CD14-positive monocyte (primary cell): ENCODE data around the gene UBE2Q1. TPM values are rescaled to one million over a fixed set of nuclear protein-coding genes. Genes with fewer than 3 reads are reported as not detected.

Source experiments
- DNase-seq, 3 donors: peaks; one replicate each; pipeline ENCODE4 v3.0.0-alpha.2; 2011 to 2022
- H2AFZ ChIP-seq: 2 replicates; pipeline ENCODE4 v1.6.0; 2012; ENCODE audit warnings: mild to moderate bottlenecking, low read depth, low read length, inconsistent platforms; ENCODE audit not compliant: insufficient read depth, poor library complexity, severe bottlenecking
- H3K27ac ChIP-seq, 2 donors: 1 replicate in 1 of 2; 2 replicates in 1 of 2; pipeline ENCODE4 v1.5.1; 2012 to 2013; ENCODE audit warnings: low read length in 2 of 2, control low read depth in 1 of 2, inconsistent platforms in 1 of 2, low read depth in 1 of 2, mild to moderate bottlenecking in 1 of 2
- H3K27me3 ChIP-seq, 2 donors: one replicate each; pipeline versions ENCODE4 v1.6.0 to v1.6.1; 2011 to 2013; ENCODE audit warnings: low read length in 2 of 2; ENCODE audit not compliant: control insufficient read depth in 2 of 2, insufficient read depth in 2 of 2
- H3K36me3 ChIP-seq, 2 donors: replicated peaks in 1 of 2; 1 replicate in 1 of 2; 2 replicates in 1 of 2; pipeline versions ENCODE4 v1.5.1 to v1.6.1; 2012 to 2013; ENCODE audit warnings: low read length in 2 of 2, control low read depth in 1 of 2, inconsistent platforms in 1 of 2, mild to moderate bottlenecking in 1 of 2; ENCODE audit not compliant: insufficient read depth in 2 of 2, control insufficient read depth in 1 of 2
- H3K4me1 ChIP-seq, 2 donors: 1 replicate in 1 of 2; 2 replicates in 1 of 2; pipeline versions ENCODE4 v1.5.1 to v1.6.1; 2012 to 2013; ENCODE audit warnings: low read length in 2 of 2, control low read depth in 1 of 2, inconsistent platforms in 1 of 2, mild to moderate bottlenecking in 1 of 2, moderate library complexity in 1 of 2; ENCODE audit not compliant: insufficient read depth in 2 of 2, control insufficient read depth in 1 of 2
- H3K4me2 ChIP-seq: replicated peaks from 2 replicates; pipeline ENCODE3; 2012; ENCODE audit warnings: low read length, moderate library complexity, mild to moderate bottlenecking; ENCODE audit not compliant: poor library complexity, severe bottlenecking; ENCODE audit errors: extremely low read depth
- H3K4me3 ChIP-seq, 3 experiments: fragments of 200-600 bp in 1 of 3; sonication (generic) in 1 of 3; replicated peaks in 1 of 3; 1 replicate in 2 of 3; 2 replicates in 1 of 3; pipeline ENCODE4 v1.5.1; 2011 to 2013; ENCODE audit warnings: low read length in 3 of 3, mild to moderate bottlenecking in 3 of 3, control low read depth in 2 of 3, low read depth in 2 of 3, inconsistent platforms in 1 of 3, moderate library complexity in 1 of 3
- H3K79me2 ChIP-seq: 2 replicates; pipeline ENCODE4 v1.6.0; 2012; ENCODE audit warnings: mild to moderate bottlenecking, control low read depth, inconsistent platforms, low read length, moderate library complexity; ENCODE audit not compliant: insufficient read depth
- H3K9ac ChIP-seq: 2 replicates; pipeline ENCODE4 v1.6.0; 2017; ENCODE audit warnings: low read length, mild to moderate bottlenecking; ENCODE audit not compliant: insufficient read depth, poor library complexity, severe bottlenecking
- H3K9me3 ChIP-seq, 2 donors: replicated peaks in 1 of 2; 1 replicate in 1 of 2; 2 replicates in 1 of 2; pipeline versions ENCODE4 v1.5.1 to v1.6.1; 2012 to 2013; ENCODE audit warnings: low read length in 2 of 2, control low read depth in 1 of 2; ENCODE audit not compliant: control insufficient read depth in 1 of 2, insufficient read depth in 1 of 2
- H4K20me1 ChIP-seq: 2 replicates; pipeline ENCODE4 v1.6.0; 2012; ENCODE audit warnings: mild to moderate bottlenecking, low read length, control low read depth, moderate library complexity; ENCODE audit not compliant: insufficient read depth
- H3K27ac Mint-ChIP-seq, 7 donors: one replicate each; pipeline ENCODE4 v1.8.0; 2020; ENCODE audit warnings: mild to moderate bottlenecking in 7 of 7, mixed read lengths in 7 of 7, moderate library complexity in 6 of 7, inconsistent platforms in 2 of 7
- H3K27me3 Mint-ChIP-seq, 3 donors: one replicate each; pipeline ENCODE4 v1.8.0; 2021 to 2022; ENCODE audit warnings: low read depth in 3 of 3, mild to moderate bottlenecking in 3 of 3, mixed read lengths in 3 of 3, moderate library complexity in 3 of 3, inconsistent platforms in 1 of 3
- H3K36me3 Mint-ChIP-seq, 2 donors: one replicate each; pipeline ENCODE4 v1.8.0; 2020; ENCODE audit warnings: mixed read lengths in 2 of 2, inconsistent platforms in 1 of 2, mild to moderate bottlenecking in 1 of 2
- H3K4me1 Mint-ChIP-seq: one replicate; pipeline ENCODE4 v1.8.0; 2020; ENCODE audit warnings: mild to moderate bottlenecking, mixed read lengths
- H3K4me3 Mint-ChIP-seq, 2 donors: one replicate each; pipeline ENCODE4 v1.8.0; 2020; ENCODE audit warnings: mild to moderate bottlenecking in 2 of 2, mixed read lengths in 2 of 2, moderate library complexity in 1 of 2
- H3K9me3 Mint-ChIP-seq, 7 donors: one replicate each; pipeline ENCODE4 v1.8.0; 2020 to 2022; ENCODE audit warnings: mixed read lengths in 7 of 7, mild to moderate bottlenecking in 6 of 7, moderate library complexity in 6 of 7, inconsistent platforms in 2 of 7
- CTCF ChIP-seq: fragments of 200-600 bp; IDR thresholded peaks from one replicate; pipeline ENCODE4 v1.8.0; 2022; ENCODE audit warnings: antibody characterized with exemption, mild to moderate bottlenecking
- WGBS: methylation state at CpG from one replicate; pipeline ENCODE4 v1.1.5; 2013; ENCODE audit warnings: missing lambda C conversion rate; ENCODE audit not compliant: insufficient coverage; 5-methylcytosine and 5-hydroxymethylcytosine counted together
- intact Hi-C, 2 donors: fragments of 100-400 bp; cut with micrococcal nuclease; formaldehyde crosslinking; loops; one replicate each; pipeline versions ENCODE4 v1.15.0 to v1.15.1; 2023
- polyA plus RNA-seq, 3 donors: library from polyadenylated mRNA; depleted of rRNA in 1 of 3; unstranded in 2 of 3; stranded (reverse) in 1 of 3; fragments of 300-500 nt in 2 of 3; fragments of >200 nt in 1 of 3; fragmentation: Illumina TruSeq in 2 of 3; gene quantifications; 1 replicate in 2 of 3; 2 replicates in 1 of 3; pipeline ENCODE4 v1.2.3, GENCODE V29; 2012 to 2021

UBE2Q1 gene
- polyA plus RNA-seq, 3 donors, result 6.4 to 22.6 (median 8.4) TPM

- peaks cover 99 to 100% of the 10 kb centered on the region in 2 donors for H3K36me3 ChIP-seq
- peaks cover 100% of the 10 kb centered on the region for H4K20me1 ChIP-seq
- no peak overlapping the region for H2AFZ ChIP-seq
- intact Hi-C loops, result loop anchor here in 1 of 2 donors (10.0 kb wide), 1 partner anchor 55 kb away; no protein-coding TSS in a partner anchor
- no peak for DNase-seq
- no peak overlapping the region for H3K4me3 ChIP-seq
- no peak for TF ChIP-seq CTCF
- no peak overlapping the region for H3K27ac ChIP-seq
- Mint-ChIP-seq H3K36me3 (peaks cover 96 to 100% of the 10 kb centered on the region in 2 donors), H3K9me3 (no peaks in the 10 kb centered on the region), H3K27ac (peak overlapping the region in 1 of 7 donors; percentile 82), H3K4me1 (no peaks in the 10 kb centered on the region), H3K27me3 (no peaks in the 10 kb centered on the region), H3K4me3 (no peak overlapping the region)
- 96% methylated on average over 7 of the region's 10 CpGs for WGBS
- H3K79me2 ChIP-seq, result peaks cover 3% of the 10 kb centered on the region
- H3K4me1 ChIP-seq, result no peaks in the 10 kb centered on the region
- H3K27me3 ChIP-seq, result no peaks in the 10 kb centered on the region
- H3K9me3 ChIP-seq, result no peaks in the 10 kb centered on the region
- no peak overlapping the region for H3K4me2 ChIP-seq
- H3K9ac ChIP-seq, result no peak overlapping the region
Measured at GRCh38 chr1:154589780-154590179, 31.3 kb upstream of the UBE2Q1 start.

- Mint-ChIP-seq H3K27ac (peak overlapping the region in 1 of 7 donors; percentile 71), H3K4me1 (no peaks in the 10 kb centered on the region), H3K27me3 (peaks cover 0 to 1% (median 0%) of the 10 kb centered on the region in 3 donors), H3K36me3 (peaks cover 97 to 100% of the 10 kb centered on the region in 2 donors), H3K9me3 (no peaks in the 10 kb centered on the region), H3K4me3 (no peak overlapping the region)
- no peak overlapping the region for H2AFZ ChIP-seq
- TF ChIP-seq CTCF, result no peak
- no peaks in the 10 kb centered on the region for H3K27me3 ChIP-seq
- no peaks in the 10 kb centered on the region for H3K9me3 ChIP-seq
- no peaks in the 10 kb centered on the region for H3K79me2 ChIP-seq
- H3K4me1 ChIP-seq, result no peaks in the 10 kb centered on the region
- intact Hi-C loops, result loop anchor here in 1 of 2 donors (10.0 kb wide), 1 partner anchor 58 kb away; no protein-coding TSS in a partner anchor
- peaks cover 100% of the 10 kb centered on the region for H4K20me1 ChIP-seq
- WGBS, result 98% methylated on average over 3 of the region's 6 CpGs
- no peak overlapping the region for H3K27ac ChIP-seq
- H3K36me3 ChIP-seq, result peaks cover 100% of the 10 kb centered on the region in 2 donors
- H3K4me3 ChIP-seq, result no peak overlapping the region
- no peak overlapping the region for H3K4me2 ChIP-seq
- H3K9ac ChIP-seq, result no peak overlapping the region
- no peak for DNase-seq
Measured at GRCh38 chr1:154586641-154587040, 28.2 kb upstream of the UBE2Q1 start.
